HG03342 (cell line): ENCODE measurements around the gene MGAT3.
A peak's percentile ranks its signal among the peaks of the same experiment; 100 is the strongest.
"Not testable (repeated sequence)": the region's sequence is repeated elsewhere in the genome, so short reads cannot be mapped to it uniquely, and the experiment has no call there.

ENCODE experiments used
- ATAC-seq: cut with Tn5 transposase; IDR thresholded peaks from one replicate; pipeline ENCODE4 v1.9.1; 2021; ENCODE audit warnings: mild to moderate bottlenecking, moderate library complexity; ENCODE audit not compliant: unreplicated experiment

The MGAT3 gene

GRCh38 chr22:39489094-39490068 lies 32.6 kb downstream of the MGAT3 start:
- ATAC-seq: no peak

- peak; percentile 83 for ATAC-seq
Measured at GRCh38 chr22:39490135-39490798, 33.5 kb downstream of the MGAT3 start.

- ATAC-seq: no peak
Measured at GRCh38 chr22:39490966-39491680, 34.3 kb downstream of the MGAT3 start.

GRCh38 chr22:39491696-39492095 lies 34.9 kb downstream of the MGAT3 start:
- ATAC-seq: no peak

- no peak for ATAC-seq
Measured at GRCh38 chr22:39492186-39492585, 35.4 kb downstream of the MGAT3 start.

- no peak for ATAC-seq
Measured at GRCh38 chr22:39493759-39494158, 36.9 kb downstream of the MGAT3 start.

GRCh38 chr22:39494471-39495120 lies 37.8 kb downstream of the MGAT3 start:
- ATAC-seq: no peak

- peak; percentile 58 for ATAC-seq
Measured at GRCh38 chr22:39496131-39496838, 39.5 kb downstream of the MGAT3 start.

- ATAC-seq: no peak
Measured at GRCh38 chr22:39497429-39497828, 40.6 kb downstream of the MGAT3 start.

GRCh38 chr22:39498368-39498767 lies 41.6 kb downstream of the MGAT3 start:
- no peak for ATAC-seq

GRCh38 chr22:39498802-39499201 lies 42.0 kb downstream of the MGAT3 start:
- ATAC-seq: no peak

GRCh38 chr22:39500101-39500500 lies 43.3 kb downstream of the MGAT3 start:
- no peak for ATAC-seq

- ATAC-seq: no peak
Measured at GRCh38 chr22:39501644-39502108, 44.9 kb downstream of the MGAT3 start.

- ATAC-seq: peak; percentile 85
Measured at GRCh38 chr22:39502109-39502788, 45.4 kb downstream of the MGAT3 start, which contains the start of gene MIEF1. MIEF1 (plus strand) TSS chr22:39502290; CDS start chr22:39511295, 9,005 bp downstream.

GRCh38 chr22:39502789-39503409 lies 46.1 kb downstream of the MGAT3 start:
- no peak for ATAC-seq

GRCh38 chr22:39503630-39504029 lies 46.8 kb downstream of the MGAT3 start:
- no peak for ATAC-seq

- no peak for ATAC-seq
Measured at GRCh38 chr22:39504071-39504470, 47.3 kb downstream of the MGAT3 start.

GRCh38 chr22:39507021-39507420 lies 50.2 kb downstream of the MGAT3 start:
- ATAC-seq: not testable (repeated sequence)

- no peak for ATAC-seq
Measured at GRCh38 chr22:39508393-39508792, 51.6 kb downstream of the MGAT3 start.
